ENCODE data around the gene RUVBL1. TPM values are rescaled to one million over a fixed set of nuclear protein-coding genes. Genes with fewer than 3 reads are reported as not detected.

Gene RUVBL1
- 10 to 100 TPM; 19.1 to 39.9 (median 26.2) TPM for total RNA-seq
- polyA plus RNA-seq: 10 to 100 TPM; 14.1 to 44.6 TPM
- long read RNA-seq, donor 1, full-length matches to known transcripts: 22 of 37 reads
- long read RNA-seq, donor 1, partial matches to known transcripts: 0 of 37 reads
- long read RNA-seq, donor 1, other reads (novel, unspliced or antisense): 15 of 37 reads
- long read RNA-seq, donor 2, transcript RUVBL1-201 (11 exons, 1,761 nt): major isoform, 52 of 68 reads
- long read RNA-seq, donor 2, partial matches to known transcripts: 0 of 68 reads
- long read RNA-seq, donor 2, other reads (novel, unspliced or antisense): 16 of 68 reads
- long read RNA-seq, donor 3, transcript RUVBL1-201 (11 exons, 1,761 nt): major isoform, 17 of 28 reads
- long read RNA-seq, donor 3, partial matches to known transcripts: 1 of 28 reads
- long read RNA-seq, donor 3, other reads (novel, unspliced or antisense): 10 of 28 reads

GRCh38 chr3:128123538-128124368, at the start of gene RUVBL1:
Gene RUVBL1, minus strand, starts transcription at chr3:128123812. Its CDS starts 88 bp downstream, at chr3:128123724.
- WGBS, 4 donors: 2 to 5% (median 3%) methylated on average over 23 to 47 of the region's 47 CpGs
- Histone ChIP-seq H3K27ac (peak within 1 kb of the TSS; percentile 31 to 90 (median 79)), H3K4me3 (peak within 1 kb of the TSS; percentile 70 to 98 (median 86)), H3K27me3 (no peaks in the 10 kb centered on the region), H3K36me3 (peaks cover 0 to 3% (median 0%) of the 10 kb centered on the region in 9 donors), H3K9me3 (no peaks in the 10 kb centered on the region), H3K4me1 (peaks cover 0 to 15% (median 11%) of the 10 kb centered on the region in 12 donors)
- TF ChIP-seq POLR2A (IDR thresholded peaks at IDR 0.05) (peak in 1 of 2 donors; percentile 65), CTCF (IDR thresholded peaks at IDR 0.05) (no peak)
- DNase-seq (peak; percentile 98 to 99 (median 98)), ATAC-seq (peak; percentile 100)
- intact Hi-C loops (cut with DNase I): loop anchor here in 5 of 10 donors (1.0 to 5.0 kb wide), 3 partner anchors 29 to 46 kb away; partner anchors contain the start of gene EEFSEC (in 4 of the 5)

GRCh38 chr3:128173200-128173599, 49.6 kb upstream of the RUVBL1 start:
- Histone ChIP-seq H3K4me3 (no peak overlapping the region), H3K36me3 (no peaks in the 10 kb centered on the region), H3K27ac (peak overlapping the region in 2 of 12 donors; percentile 44 to 62), H3K9me3 (no peaks in the 10 kb centered on the region), H3K4me1 (peaks cover 0 to 77% (median 42%) of the 10 kb centered on the region in 12 donors), H3K27me3 (no peaks in the 10 kb centered on the region)
- ATAC-seq: no peak
- intact Hi-C loops (cut with DNase I): loop anchor here in 9 of 10 donors (5.0 to 10.0 kb wide), 8 partner anchors 132 to 434 kb away; partner anchors contain the start of gene GATA2 (in 1 of the 9)
- DNase-seq: no peak
- 76 to 84% (median 81%) methylated on average over 8 of the region's 8 CpGs for WGBS, 4 donors
- TF ChIP-seq CTCF (IDR thresholded peaks at IDR 0.05) (no peak), POLR2A (IDR thresholded peaks at IDR 0.05) (no peak)

GRCh38 chr3:128170866-128171516, 47.4 kb upstream of the RUVBL1 start:
- no peak overlapping the region for H3K4me3 ChIP-seq
- 8 to 18% (median 13%) methylated on average over 5 of the region's 5 CpGs for WGBS, 4 donors
- ATAC-seq (peak; percentile 54 to 75 (median 72)), DNase-seq (peak in 4 of 5 donors; percentile 55 to 64 (median 62))
- intact Hi-C loops (cut with DNase I): loop anchor here (1.0 to 10.0 kb wide), 12 partner anchors 134 to 437 kb away; partner anchors contain the start of gene GATA2 (in 1 of the 10)
- peaks cover 0 to 74% (median 40%) of the 10 kb centered on the region in 12 donors for H3K4me1 ChIP-seq
- no peaks in the 10 kb centered on the region for H3K9me3 ChIP-seq
- H3K27ac ChIP-seq: no peak overlapping the region
- no peaks in the 10 kb centered on the region for H3K27me3 ChIP-seq
- no peaks in the 10 kb centered on the region for H3K36me3 ChIP-seq
- TF ChIP-seq POLR2A (IDR thresholded peaks at IDR 0.05) (no peak), CTCF (IDR thresholded peaks at IDR 0.05) (peak; percentile 49 to 88 (median 68))

All from heart left ventricle (tissue), 16 donors.